ENCODE measurements around the gene RPL18A.
"Not testable (repeated sequence)": the region's sequence is repeated elsewhere in the genome, so short reads cannot be mapped to it uniquely, and the experiment has no call there.

Gene RPL18A

GRCh38 chr19:17866964-17867486 is 7.3 kb downstream of the RPL18A start:
- FAIRE-seq: no peak

GRCh38 chr19:17868669-17869068 is 9.0 kb downstream of the RPL18A start:
- no peak for FAIRE-seq

- FAIRE-seq: no peak
These were observed 9.5 kb downstream of the RPL18A start for GRCh38 chr19:17869114-17869608.

GRCh38 chr19:17871032-17871877 is 11.5 kb downstream of the RPL18A start:
- FAIRE-seq: no peak

GRCh38 chr19:17871878-17872250 is 12.2 kb downstream of the RPL18A start, which contains the start of gene SLC5A5:
SLC5A5 (plus strand) TSS chr19:17871945; CDS start chr19:17872320, 375 bp downstream.
- no peak for FAIRE-seq

- FAIRE-seq: no peak
These were observed 12.7 kb downstream of the RPL18A start for GRCh38 chr19:17872251-17873001.

- no peak for FAIRE-seq
These were observed 14.4 kb downstream of the RPL18A start for GRCh38 chr19:17873786-17874757.

GRCh38 chr19:17874758-17875135 is 15.0 kb downstream of the RPL18A start:
- no peak for FAIRE-seq

- FAIRE-seq: no peak
These were observed 18.0 kb downstream of the RPL18A start for GRCh38 chr19:17877696-17878095.

- FAIRE-seq: no peak
These were observed 19.8 kb downstream of the RPL18A start for GRCh38 chr19:17879466-17879865.

- no peak for FAIRE-seq
These were observed 22.0 kb downstream of the RPL18A start for GRCh38 chr19:17881701-17882100.

- FAIRE-seq: no peak
These were observed 24.1 kb downstream of the RPL18A start for GRCh38 chr19:17883627-17884410.

GRCh38 chr19:17886515-17886914 is 26.8 kb downstream of the RPL18A start:
- no peak for FAIRE-seq

GRCh38 chr19:17887221-17887620 is 27.5 kb downstream of the RPL18A start:
- FAIRE-seq: not testable (repeated sequence)

- no peak for FAIRE-seq
These were observed 28.6 kb downstream of the RPL18A start for GRCh38 chr19:17888260-17888659.

- FAIRE-seq: no peak
These were observed 30.0 kb downstream of the RPL18A start for GRCh38 chr19:17889609-17890214.

- FAIRE-seq: no peak
These were observed 34.1 kb downstream of the RPL18A start for GRCh38 chr19:17893766-17894165.

GRCh38 chr19:17902701-17903100 is 43.0 kb downstream of the RPL18A start:
- FAIRE-seq: no peak

- FAIRE-seq: no peak
These were observed 48.5 kb downstream of the RPL18A start for GRCh38 chr19:17908244-17908643.

- FAIRE-seq: no peak
These were observed 49.5 kb downstream of the RPL18A start for GRCh38 chr19:17909003-17909732.

Measured in islet of Langerhans (tissue), 1 donor.